HG03175 (cell line): ENCODE results near the gene ENDOD1.

Experiments used
- ATAC-seq: cut with Tn5 transposase; IDR thresholded peaks from one replicate; pipeline ENCODE4 v1.9.1; 2021; ENCODE audit warnings: mild to moderate bottlenecking, moderate library complexity; ENCODE audit not compliant: unreplicated experiment

Gene ENDOD1

DNA sequence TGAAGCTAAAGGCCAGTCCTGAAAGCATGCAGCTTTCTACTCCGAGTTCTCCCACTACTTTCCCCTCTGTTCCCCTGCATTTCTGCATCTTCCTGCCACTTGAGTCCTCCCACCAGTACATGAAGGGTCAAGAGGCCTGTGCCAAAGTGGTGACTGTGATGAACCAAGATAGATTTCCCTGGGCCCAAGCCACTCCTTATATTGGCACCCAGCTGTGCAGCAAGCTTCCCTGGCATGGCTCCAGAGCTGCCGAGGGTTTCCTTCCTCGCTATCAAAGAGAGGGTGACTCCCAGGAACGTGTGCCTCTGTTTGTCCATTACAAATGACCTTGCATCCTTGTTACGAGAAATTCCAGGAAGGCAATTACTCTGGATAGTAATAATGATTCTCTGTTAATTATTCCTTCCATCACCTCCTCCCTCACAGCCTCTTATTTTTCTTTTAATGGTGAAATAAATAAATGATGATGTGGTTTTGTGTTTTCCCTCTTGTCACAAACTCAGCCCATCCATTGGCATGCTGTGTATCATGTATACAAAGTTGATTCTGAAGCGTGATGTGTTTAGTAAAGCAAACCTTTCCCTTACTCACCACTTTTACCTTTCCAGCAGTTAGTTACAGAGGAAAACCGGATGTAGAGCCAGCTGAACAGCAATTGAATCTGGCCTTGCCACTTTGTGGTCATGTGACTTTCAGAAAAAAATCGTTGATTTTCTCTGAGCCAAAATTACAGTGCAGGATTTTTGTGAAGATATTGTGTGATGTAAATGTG is 14.7 kb upstream of the ENDOD1 start:
- ATAC-seq, result no peak

DNA sequence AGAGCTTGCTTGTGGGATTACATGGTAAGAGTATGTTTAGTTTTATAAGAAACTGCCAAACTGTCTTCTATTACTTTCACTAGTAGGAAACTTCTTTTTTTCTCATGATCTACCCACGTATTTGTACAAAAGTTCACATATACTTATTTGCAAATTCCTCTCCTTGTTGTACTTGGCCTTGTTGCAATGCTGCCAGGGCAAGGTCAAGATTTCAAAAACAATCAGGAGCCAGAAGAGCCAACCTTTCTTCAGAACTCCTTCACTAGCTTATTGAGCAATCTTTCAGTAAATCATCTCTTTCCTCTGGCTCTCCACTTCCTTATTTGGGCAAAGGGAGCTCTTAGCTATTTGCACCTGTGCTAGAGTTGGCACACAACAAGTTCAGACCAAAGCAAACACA is 13.2 kb upstream of the ENDOD1 start:
- peak; percentile 87 for ATAC-seq

DNA sequence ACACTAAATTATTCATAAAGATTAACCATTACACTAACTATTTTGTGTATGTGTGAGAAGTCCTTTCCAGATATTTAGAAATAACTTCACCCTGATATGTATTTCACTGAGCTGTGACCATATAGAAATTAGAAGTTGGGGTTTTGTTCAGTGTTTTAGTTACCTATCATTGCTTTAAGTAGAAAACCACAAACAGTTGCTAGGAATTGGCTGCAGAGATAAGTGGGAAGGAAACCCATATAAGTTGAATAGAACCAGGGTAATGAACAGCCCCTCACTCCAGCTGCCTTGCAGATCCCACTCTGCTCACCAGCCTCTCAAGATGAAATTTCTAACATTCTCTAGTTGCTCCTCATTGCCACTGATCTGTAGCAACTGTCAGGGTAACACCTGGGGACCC is 12.7 kb upstream of the ENDOD1 start:
- no peak for ATAC-seq

DNA sequence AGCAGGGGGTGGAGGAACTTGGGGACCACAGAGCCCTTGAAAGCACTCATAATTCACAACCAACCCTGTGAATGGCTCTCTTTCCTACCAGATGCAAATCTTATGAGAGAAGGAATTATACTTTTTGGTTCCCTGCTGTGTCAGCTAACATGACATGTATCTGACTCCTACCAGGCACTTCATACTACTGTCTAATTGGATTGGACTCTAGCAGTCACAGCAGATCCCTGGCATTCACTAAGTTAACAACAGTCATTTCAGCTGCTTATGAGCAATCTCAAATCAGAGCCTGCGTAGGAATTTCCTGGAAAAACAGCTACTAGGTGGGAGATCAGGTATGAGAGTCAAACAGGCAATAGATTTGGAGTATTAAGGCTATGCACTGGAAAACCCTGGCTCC is 11.1 kb upstream of the ENDOD1 start:
- no peak for ATAC-seq

DNA sequence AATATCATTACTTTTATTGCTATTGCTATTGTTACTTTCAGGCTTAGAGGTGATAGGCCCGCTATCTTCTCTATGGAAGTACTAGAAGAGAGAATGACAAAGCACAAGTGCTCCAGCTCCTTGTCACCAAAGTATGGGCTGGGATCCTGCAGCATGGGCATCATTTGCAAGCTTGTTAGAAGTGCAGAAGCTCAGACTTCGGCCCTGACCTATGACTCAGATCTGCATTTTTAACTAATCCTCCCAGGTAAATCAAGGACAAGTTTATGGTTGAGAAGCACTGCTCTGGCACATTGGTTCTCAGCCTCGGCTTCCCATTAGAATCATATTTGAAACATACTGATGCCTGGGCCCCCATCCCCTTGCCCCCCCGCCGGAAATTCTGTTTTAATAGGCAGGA is 8.6 kb upstream of the ENDOD1 start:
- no peak for ATAC-seq

DNA sequence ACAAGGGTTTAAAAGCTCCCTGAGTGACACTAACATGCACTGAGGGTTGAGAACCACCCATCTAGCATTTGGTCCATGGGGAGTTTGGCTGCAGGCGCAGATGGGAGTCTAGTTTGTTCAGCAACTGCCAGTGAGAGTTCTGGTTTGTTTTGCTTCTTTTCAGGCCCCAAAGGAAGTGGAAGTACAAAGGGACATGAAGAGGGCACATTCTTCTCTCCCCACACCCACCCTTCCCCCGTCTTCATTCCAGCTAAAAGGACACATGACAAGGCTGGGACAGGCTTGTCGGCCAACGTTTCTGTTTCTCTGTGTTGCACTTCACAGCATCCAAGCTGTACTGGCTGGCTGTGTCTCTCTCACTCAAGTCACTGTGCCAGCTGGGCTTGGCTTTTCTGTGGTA is 8.2 kb upstream of the ENDOD1 start:
- ATAC-seq, result no peak

DNA sequence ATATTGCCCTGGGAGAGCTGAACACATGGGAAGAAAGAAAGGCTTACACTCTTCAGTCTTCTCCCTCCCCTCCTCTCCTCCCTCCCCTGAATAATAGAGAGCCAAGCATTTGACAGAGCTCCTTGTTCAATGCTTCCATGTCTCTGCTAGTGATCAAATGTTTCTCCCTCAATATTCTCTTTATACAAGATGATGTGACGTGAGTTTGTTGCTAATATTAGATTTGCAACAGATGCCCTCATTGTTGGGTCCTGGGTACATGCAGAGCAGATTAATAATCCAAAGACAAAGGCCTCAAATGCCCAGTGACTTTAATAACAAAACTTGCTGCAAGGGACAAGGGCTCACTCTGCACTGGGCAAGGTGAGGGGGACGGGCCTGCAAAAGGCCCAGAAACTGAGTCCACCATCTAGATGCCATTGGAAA is 7.1 kb upstream of the ENDOD1 start:
- no peak for ATAC-seq

DNA sequence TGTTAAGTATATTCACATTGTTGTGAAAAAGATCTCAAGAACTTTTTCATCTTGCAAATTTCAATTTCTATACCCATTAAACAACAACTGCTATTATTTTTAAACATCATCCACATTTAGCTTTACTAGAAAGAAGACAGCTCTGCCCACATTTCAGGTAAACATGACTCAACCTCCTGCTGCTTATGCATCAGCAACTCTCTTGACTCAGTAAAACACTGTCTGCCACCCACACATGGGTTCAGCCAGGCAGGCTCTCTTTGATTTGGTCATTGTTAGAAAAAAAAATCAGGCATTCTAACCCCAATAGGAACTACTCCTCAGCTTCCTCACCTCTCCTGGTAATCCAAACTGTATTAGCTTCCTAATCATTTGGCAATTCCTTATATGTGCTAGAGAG is 5.1 kb upstream of the ENDOD1 start:
- no peak for ATAC-seq

DNA sequence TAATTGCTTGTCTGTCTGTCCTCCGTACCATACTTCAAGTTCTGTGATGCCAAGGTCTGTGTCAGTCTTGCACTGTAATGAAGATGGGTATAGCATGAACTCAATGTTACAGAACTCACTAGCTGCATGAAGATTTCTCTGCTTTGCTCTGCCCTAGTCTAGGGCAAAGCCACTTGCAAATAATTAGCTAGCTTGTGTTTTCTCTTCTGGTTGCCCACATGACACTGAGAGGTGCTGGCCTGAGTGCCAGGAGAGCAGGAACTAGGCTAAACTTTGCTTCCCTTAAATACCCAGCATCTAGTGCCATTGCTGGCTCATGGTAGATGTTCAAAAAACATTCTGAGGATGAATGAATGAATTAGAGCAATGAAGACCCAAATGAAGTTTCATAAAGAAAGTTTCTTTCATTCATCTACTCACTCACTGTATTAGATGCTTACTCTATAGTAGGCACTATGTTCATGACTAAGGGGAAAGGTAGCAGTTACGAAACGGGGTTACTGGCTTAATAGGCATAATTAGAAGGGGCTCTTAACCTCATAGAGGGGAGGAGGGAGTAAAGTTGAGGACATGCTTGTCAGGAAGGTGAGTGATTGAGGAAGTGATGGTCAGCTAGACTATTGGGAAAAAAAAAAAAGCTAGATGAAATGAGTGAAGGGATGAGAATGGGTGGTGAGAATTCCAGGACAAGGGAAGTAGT is 4.4 kb upstream of the ENDOD1 start:
- ATAC-seq, result no peak

DNA sequence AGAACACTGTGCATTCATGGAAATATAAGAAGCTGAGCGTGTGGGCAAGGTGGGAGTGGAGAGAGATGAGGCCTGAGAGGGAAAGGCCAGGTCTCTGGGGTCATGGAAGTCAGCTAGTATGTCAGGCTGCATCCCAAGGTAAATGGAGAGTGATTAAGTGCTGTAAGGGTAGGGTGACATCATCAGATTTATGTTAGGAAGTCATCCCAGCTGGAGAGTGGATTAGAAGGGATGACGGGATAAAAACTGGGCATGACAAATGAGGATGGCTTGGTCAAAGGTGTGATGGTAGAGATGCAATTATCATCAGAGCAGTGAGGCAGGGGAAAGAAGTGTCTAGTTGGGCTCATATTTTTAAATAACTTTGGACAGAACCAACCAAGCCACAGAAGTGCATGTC is 3.5 kb upstream of the ENDOD1 start:
- ATAC-seq, result no peak

DNA sequence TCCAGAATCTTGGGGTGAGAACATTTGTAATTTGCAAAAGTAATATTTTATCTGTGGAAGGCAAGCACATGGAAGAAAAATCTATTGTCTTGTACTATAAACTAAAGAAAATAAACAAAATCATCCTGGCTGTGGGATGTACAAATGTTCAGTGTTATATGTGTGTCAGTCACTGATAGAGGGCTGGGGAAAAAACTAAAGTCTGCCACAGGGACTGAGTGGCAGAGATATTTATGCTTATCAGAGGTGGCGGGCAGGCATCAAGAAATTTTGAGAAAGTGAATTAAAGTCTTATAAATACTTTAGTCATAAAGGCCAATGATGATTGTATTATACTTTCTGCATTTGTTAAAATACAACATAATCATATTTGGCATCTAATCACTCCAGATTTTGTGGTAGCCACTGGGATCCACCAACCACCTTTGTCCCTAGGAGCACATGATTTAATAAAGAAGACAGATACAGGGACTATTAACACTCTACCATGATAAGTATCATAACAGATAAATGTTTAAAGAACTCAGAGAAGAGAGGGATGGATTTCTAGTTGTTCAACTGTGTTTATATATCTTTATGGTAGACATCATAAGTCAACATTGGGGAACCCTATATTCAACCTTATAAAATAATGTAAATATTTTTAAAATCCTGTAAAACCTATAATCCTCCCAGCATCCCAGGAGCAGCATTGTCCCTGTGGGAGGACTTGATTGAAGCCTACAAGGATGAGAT is 2.6 kb upstream of the ENDOD1 start:
- ATAC-seq, result no peak

DNA sequence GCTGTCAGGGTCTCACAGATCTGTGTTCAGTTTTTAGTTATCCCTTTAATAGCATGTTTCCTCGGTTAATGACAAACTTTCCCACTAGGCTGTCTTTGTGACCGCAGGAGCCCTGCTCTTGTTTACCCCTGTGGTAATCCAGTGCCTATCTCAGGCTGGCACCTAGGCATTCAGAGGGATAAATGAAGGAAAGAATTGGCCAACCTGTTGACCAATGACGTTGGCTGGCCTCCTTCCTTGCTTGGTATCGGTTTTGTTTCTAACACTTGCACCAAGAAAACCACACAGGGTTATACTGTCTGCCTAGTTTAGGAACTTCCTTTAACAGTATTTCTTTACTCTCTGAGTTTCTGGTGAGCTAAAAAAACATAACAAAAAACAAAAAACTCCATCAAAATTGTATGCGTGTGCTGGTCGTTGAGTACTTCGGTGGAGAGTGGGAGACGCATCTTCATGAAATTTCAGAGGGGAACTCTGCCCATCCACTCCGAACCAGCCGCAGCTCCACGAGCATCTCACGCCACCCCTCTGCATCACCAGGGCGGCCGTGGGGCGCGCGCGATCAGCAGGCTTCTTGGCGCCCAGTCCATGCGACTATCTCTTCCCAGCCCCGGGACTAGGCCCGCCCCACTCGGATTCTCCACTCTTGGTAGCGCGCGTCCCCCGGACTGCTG is 563 bp upstream of the ENDOD1 start:
- ATAC-seq, result peak; percentile 52

DNA sequence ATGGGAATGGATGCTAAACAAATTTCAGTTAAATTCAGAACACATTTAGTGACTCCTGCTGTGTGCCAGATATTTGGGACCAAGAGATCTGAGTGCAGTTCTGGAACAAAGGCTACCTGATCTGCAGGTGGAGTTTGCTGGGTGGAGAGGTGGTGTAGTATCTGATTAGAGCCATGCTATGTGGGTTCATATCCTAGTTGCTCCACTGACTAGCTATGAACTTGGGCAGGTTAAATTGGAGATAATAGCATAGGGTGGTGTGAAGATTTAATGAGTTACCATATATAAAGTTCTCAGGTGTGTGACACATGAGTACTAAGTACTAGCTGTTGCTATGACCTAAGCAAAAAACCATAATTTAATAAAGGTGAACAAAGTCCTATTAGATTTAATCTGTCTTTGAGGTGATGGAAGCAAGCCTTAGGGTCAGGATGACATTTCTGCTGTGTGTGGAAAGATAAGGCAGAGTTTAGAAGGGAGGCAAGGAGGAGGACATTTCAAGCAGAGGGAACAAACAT is 2.1 kb downstream of the ENDOD1 start:
- no peak for ATAC-seq

DNA sequence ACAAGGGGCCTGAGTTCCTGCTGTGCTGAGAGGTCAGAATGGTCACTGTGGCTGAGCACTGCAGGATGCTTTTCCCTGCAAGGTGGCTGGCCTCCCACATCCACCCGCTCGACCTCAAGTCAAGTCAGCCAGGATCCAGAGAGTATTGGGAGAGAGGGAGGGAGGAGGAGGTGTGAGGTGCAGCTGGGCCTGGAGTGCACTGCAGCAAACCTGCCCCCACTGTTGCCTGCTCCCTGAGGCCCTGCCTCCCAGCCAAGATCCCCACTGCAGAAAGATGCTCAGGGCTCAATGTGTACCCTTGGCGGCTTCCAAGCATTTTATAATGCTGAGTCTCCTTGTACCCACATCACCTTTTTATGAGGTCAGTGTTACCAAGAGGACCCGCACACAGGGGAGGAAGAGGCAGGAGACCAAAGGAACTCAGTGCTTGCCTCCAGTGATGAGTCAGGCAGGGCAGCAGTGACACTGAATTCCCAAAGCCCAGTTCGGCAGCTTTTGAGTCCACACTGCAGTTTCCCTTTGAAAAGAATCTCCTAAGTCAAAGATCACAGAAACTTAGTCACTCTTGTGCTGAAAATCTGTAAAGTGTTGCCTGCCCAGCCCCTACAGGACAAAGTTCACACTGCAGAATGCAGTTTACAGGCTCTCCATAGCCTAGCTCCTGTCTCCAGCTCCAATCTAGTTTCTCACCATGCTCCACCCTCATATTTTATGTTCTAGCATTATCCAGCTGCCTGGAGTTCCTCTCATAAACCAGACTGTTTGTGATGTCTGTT is 3.1 kb downstream of the ENDOD1 start:
- ATAC-seq, result no peak

DNA sequence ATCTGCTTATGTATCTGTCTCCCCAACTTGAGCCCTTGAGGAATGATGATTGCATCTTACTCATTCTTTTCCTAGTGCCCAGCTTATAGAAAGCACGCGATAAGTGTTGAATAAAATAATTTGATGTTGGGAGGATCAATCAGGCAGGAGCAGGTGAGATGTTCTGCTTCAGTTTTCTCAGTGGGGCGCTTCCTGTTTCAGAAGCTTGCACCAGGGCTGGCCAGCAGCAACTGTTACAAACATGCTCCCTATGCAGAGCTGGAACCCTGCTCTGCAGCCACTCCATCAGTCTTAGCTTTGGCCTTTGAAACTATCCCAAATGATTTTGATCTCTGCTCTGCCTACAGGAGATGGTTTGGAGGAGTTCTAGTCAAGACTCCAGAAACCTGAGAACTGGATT is 3.9 kb downstream of the ENDOD1 start:
- no peak for ATAC-seq

DNA sequence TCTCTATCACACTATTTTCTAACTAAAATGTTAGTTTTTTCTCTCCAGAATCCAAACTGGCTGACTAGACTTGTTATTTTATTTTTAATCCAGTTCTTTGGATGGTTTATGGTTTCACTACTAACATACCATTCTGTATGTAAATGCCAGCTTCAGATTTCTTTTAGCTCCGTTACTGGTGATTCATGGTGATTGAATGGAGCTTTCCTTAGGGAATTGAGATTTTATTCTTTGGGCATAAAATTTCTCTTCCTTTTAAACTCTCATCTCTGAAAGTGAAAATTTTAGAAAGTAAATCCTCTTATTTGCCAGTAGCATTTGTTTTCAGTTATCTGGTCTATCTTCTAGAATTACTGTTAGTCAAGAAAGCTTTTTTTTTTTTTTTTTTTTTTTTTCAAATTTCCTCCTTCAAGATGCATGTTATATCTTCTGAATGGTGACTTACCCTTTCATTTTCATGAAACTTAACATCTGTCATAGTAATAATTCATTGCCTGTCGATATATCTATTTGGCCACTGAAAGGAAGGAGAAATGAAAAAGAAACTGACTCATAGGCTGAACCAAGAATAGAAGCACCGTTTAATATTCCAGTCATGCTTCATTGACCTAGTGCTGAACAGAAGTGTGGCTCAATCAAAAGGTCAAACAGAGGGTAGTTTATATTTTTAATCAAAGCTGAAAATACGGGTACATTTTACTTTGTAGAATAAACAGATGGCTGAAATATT is 6.4 kb downstream of the ENDOD1 start:
- peak; percentile 87 for ATAC-seq

DNA sequence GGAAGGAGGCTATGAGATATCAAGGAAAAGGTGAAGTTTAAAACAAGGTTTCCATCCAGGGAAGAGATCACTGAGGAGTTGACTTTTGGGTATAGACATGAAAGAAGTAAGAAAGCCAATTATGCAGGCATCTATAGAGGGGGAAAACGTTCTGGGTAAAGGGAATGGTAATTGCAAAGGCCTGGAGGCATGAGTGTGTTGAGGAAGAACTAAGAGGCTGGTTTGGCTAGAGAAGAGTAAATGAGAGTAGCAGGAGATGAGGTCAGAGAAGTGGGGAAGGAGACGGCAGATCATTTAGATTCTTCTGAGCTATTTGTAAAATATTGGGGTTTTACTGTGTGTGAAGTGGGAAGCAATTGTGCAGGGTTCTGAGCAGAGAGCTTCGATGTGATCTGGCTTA is 7.6 kb downstream of the ENDOD1 start:
- ATAC-seq, result no peak

DNA sequence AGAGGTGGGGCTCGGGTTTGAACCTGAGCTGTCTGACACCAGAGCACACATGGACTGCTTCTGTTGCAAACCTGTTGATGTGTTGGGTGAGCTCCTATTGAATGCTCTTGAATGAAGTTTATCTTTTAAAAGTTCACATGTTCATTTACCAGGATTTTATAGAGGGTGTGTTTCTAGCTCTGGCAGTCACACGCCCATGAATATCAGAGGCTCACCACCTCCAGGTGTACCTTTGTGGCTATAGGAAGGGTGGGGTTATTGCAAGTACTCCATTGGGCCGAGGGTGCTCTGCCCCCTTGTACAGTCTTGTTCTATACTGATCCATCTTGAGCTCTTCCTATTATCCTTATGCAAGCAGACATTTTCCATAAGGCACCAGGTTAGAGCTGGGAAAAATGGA is 9.2 kb downstream of the ENDOD1 start:
- no peak for ATAC-seq

DNA sequence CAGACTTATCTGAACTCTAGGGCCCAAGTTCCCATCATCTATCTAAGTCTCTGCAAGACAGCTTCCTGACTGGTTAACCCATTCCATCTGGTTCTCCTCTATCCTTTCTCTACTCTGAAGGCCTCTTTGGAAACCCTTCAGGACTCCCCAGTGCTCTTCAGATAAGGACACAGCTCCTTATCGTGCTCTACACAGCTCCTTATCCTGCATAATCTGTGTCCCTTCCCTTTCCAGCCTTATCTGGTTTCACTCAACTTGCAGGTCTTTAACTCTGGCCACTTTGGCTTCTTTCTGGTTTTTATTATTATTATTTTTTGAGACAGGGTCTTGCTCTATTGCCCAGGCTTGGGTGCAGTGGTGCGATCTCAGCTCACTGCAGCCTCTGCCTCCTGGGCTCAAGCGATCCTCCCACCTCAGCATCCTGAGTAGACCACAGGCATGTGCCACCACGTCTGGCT is 10.6 kb downstream of the ENDOD1 start:
- ATAC-seq, result no peak
